Body of pancreas (tissue), 4 donors: Measurements from ENCODE around the gene PIP4K2C. TPM values are rescaled to one million over a fixed set of nuclear protein-coding genes. Genes with fewer than 3 reads are reported as not detected.

Experiments used
- ATAC-seq: fragments of 150-250 bp; one replicate; pipeline ENCODE4 v1.9.1; 2016
- DNase-seq, 4 donors: peaks; one replicate each; pipeline ENCODE4 v3.0.0-alpha.2; 2019
- H3K27ac ChIP-seq, 4 donors: fragments of 200-600 bp; sonication (generic); 1 replicate in 3 of 4; 2 replicates in 1 of 4; pipeline versions ENCODE4 v1.5.1 to v1.6.1; 2016 to 2019; ENCODE audit warnings: mild to moderate bottlenecking in 1 of 4, mixed read lengths in 1 of 4, moderate library complexity in 1 of 4
- H3K27me3 ChIP-seq, 2 donors: fragments of 200-600 bp; sonication (generic); one replicate each; pipeline ENCODE4 v1.6.0; 2016; ENCODE audit warnings: mild to moderate bottlenecking in 1 of 2
- H3K36me3 ChIP-seq, 2 donors: fragments of 200-600 bp; sonication (generic); replicated peaks in 1 of 2; 2 replicates each; pipeline ENCODE4 v1.5.1; 2016; ENCODE audit warnings: low read depth in 2 of 2; ENCODE audit not compliant: insufficient read depth in 1 of 2
- H3K4me1 ChIP-seq: fragments of 200-600 bp; sonication (generic); one replicate; pipeline ENCODE4 v1.6.0; 2016
- H3K4me3 ChIP-seq, 2 donors: fragments of 200-600 bp; sonication (generic); 1 replicate in 1 of 2; 2 replicates in 1 of 2; pipeline ENCODE4 v1.5.1; 2016 to 2019
- H3K9me3 ChIP-seq, 3 donors: fragments of 200-600 bp; sonication (generic); 1 replicate in 2 of 3; 2 replicates in 1 of 3; pipeline ENCODE4 v1.5.1; 2016
- POLR2A ChIP-seq, 3 donors: fragments of 450-650 bp; IDR thresholded peaks; one replicate each; pipeline ENCODE4 v1.6.1; 2016; ENCODE audit warnings: antibody characterized with exemption in 3 of 3, mild to moderate bottlenecking in 2 of 3
- WGBS, 2 donors: methylation state at CpG; one replicate each; pipeline ENCODE4 v1.1.5; 2017; 5-methylcytosine and 5-hydroxymethylcytosine counted together
- intact Hi-C: fragments of 100-400 bp; cut with DNase I; formaldehyde crosslinking; loops from one replicate; pipeline ENCODE4 v1.15.1; 2023
- total RNA-seq, 2 donors: library from RNA; depleted of rRNA; stranded (reverse); fragments of >200 nt; gene quantifications; one replicate each; pipeline ENCODE4 v1.1.0, GENCODE V29; 2016
- TF ChIP-seq, protein P1 (sequence below), 7 experiments: fragments of 450-650 bp in 4 of 7; fragments of 200-600 bp in 3 of 7; sonication (generic) in 3 of 7; IDR thresholded peaks; one replicate each; pipeline ENCODE4 v1.5.1; 2016 to 2019; ENCODE audit warnings: antibody characterized with exemption in 7 of 7

Gene PIP4K2C
- total RNA-seq, 2 donors from 2014 or later = 12.2 to 48.0 TPM

DNA sequence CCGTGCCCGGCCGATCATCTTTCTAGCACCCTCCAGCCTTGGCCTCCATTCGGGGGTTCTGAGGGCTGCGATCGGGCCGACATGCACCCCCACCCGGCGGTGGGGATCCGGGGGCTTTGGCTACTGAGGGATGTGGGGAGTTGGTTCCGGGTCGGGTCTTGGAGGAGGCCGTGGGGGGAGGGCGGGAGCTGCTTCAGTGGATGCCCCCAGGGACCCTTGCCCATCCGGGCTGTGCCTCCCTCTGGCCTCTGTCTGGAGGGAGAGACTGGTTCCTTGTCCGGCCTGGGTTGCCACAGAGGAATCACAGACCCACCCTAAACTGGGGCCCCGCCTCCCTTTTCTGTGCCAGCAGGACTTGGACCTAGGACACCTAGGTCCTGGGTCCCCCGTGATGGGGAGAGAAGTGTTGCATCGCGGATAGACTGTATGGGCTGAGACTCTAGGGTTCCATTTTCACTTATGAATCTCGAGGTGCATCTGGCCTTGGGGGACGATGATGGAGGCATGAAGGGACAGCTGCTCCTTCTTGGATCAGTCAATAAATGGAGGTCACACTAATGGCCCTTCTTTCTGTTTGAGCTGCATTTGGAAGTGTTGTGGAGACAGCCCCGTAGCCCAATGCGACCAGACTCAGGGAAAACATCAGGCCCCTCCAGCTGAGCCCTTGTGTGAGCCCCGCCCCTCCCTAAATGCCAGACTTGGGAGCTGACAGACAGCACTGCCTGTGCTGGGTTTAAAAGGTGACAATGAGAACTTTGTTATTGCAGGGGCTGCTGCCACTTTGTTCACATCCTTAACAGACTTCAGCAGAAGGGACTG lies 14.2 kb downstream of the PIP4K2C start:
- no peak for TF ChIP-seq POLR2A (IDR thresholded peaks at IDR 0.05)
- TF ChIP-seq, protein P1, sequence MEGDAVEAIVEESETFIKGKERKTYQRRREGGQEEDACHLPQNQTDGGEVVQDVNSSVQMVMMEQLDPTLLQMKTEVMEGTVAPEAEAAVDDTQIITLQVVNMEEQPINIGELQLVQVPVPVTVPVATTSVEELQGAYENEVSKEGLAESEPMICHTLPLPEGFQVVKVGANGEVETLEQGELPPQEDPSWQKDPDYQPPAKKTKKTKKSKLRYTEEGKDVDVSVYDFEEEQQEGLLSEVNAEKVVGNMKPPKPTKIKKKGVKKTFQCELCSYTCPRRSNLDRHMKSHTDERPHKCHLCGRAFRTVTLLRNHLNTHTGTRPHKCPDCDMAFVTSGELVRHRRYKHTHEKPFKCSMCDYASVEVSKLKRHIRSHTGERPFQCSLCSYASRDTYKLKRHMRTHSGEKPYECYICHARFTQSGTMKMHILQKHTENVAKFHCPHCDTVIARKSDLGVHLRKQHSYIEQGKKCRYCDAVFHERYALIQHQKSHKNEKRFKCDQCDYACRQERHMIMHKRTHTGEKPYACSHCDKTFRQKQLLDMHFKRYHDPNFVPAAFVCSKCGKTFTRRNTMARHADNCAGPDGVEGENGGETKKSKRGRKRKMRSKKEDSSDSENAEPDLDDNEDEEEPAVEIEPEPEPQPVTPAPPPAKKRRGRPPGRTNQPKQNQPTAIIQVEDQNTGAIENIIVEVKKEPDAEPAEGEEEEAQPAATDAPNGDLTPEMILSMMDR (IDR thresholded peaks at IDR 0.05) = no peak
- intact Hi-C loops = no loop called here
- peaks cover 22% of the 10 kb centered on the region for H3K4me1 ChIP-seq
- no peaks in the 10 kb centered on the region for H3K9me3 ChIP-seq
- DNase-seq = peak in 2 of 4 donors; percentile 44 to 51
- H3K36me3 ChIP-seq = peaks cover 0 to 2% of the 10 kb centered on the region in 2 donors
- peak overlapping the region; percentile 60 to 77 (median 66) for H3K27ac ChIP-seq
- ATAC-seq = peak; percentile 44
- 9 to 15% methylated on average over 10 to 22 of the region's 25 CpGs for WGBS, 2 donors
- peak overlapping the region; percentile 20 to 36 for H3K4me3 ChIP-seq
- H3K27me3 ChIP-seq = no peaks in the 10 kb centered on the region

DNA sequence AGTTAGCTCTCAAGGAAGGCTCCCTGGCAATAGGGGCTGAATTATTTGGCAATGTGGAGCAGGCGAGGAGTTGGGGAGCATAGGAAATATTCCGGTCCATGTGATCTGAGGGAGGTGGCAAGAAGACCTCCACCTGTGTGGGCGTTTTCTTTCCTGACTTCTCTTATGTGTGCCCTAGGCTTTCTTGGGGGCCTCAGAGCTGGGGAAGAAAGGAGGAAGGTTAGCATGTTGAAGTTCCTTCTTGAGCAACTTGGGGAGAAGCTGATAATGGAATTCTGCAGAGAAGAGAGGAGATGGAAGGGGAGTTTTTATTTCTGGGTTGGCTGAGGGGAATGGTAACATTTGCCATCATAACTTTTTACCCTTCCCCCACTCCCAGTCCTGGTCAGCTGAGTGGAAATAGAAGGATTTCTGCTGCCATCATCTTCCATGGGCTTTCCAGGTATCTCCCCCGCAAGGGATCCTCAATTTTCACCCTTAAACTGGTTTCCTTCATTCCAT lies 14.9 kb downstream of the PIP4K2C start:
- ATAC-seq = no peak
- Histone ChIP-seq H3K36me3 (no peaks in the 10 kb centered on the region), H3K27ac (no peak overlapping the region), H3K9me3 (no peaks in the 10 kb centered on the region), H3K27me3 (no peaks in the 10 kb centered on the region), H3K4me3 (no peak overlapping the region), H3K4me1 (peaks cover 29% of the 10 kb centered on the region)
- DNase-seq = no peak
- TF ChIP-seq POLR2A (IDR thresholded peaks at IDR 0.05) = no peak
- TF ChIP-seq, protein P1 (IDR thresholded peaks at IDR 0.05) = no peak
- intact Hi-C loops = no loop called here
- 67 to 78% methylated on average over 4 of the region's 4 CpGs for WGBS, 2 donors

DNA sequence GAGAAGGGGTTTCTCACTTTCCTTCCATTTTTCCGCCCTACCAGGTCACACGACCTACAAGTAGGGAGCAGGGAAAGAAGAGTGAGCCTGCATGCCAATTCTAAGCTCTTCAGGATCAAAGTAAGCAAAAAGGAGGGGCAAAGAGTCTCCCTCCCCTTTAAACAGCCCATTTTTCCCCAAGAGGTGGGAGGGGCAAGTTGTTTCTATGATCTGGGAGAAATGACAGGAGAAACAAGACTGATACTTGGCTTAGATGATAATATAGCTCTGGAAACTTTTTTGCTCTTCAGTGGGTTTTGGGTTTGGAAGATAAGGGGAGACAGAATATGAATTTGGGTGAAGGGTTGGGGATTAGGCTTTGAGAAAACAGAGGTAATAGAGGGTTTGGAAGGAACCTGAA lies 15.4 kb downstream of the PIP4K2C start:
- TF ChIP-seq, protein P1 (IDR thresholded peaks at IDR 0.05) = no peak
- no peak for TF ChIP-seq POLR2A (IDR thresholded peaks at IDR 0.05)
- Histone ChIP-seq H3K4me3 (no peak overlapping the region), H3K9me3 (no peaks in the 10 kb centered on the region), H3K27ac (no peak overlapping the region), H3K27me3 (no peaks in the 10 kb centered on the region), H3K36me3 (no peaks in the 10 kb centered on the region), H3K4me1 (peaks cover 34% of the 10 kb centered on the region)
- intact Hi-C loops = no loop called here
- DNase-seq (no peak), ATAC-seq (no peak)
- WGBS, 2 donors = 64 to 87% methylated on average over 2 of the region's 2 CpGs

DNA sequence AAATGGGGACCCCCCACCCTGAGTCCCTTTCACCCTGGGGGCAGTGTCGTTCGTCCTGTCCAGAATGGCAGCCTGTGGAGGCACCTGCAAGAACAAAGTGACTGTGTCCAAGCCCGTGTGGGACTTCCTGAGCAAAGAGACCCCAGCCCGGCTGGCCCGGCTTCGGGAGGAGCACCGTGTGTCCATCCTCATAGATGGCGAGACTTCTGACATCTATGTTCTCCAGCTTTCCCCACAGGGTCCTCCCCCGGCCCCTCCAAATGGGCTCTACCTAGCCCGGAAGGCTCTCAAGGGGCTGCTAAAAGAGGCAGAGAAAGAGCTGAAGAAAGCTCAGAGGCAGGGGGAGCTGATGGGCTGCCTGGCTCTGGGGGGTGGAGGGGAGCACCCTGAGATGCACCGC lies 15.8 kb downstream of the PIP4K2C start:
- DNase-seq (no peak), ATAC-seq (no peak)
- 90 to 93% methylated on average over 11 of the region's 11 CpGs for WGBS, 2 donors
- Histone ChIP-seq H3K9me3 (no peaks in the 10 kb centered on the region), H3K36me3 (no peaks in the 10 kb centered on the region), H3K4me3 (no peak overlapping the region), H3K27ac (no peak overlapping the region), H3K27me3 (no peaks in the 10 kb centered on the region), H3K4me1 (peaks cover 38% of the 10 kb centered on the region)
- intact Hi-C loops = no loop called here
- TF ChIP-seq POLR2A (IDR thresholded peaks at IDR 0.05) = no peak
- TF ChIP-seq, protein P1 (IDR thresholded peaks at IDR 0.05) = no peak
